Fibroblast of skin of abdomen (primary cell): ENCODE results near the gene PAQR4.

ENCODE experiments used
- DNase-seq: peaks from one replicate; pipeline ENCODE4 v3.0.0-alpha.2; 2013

The PAQR4 gene

DNA sequence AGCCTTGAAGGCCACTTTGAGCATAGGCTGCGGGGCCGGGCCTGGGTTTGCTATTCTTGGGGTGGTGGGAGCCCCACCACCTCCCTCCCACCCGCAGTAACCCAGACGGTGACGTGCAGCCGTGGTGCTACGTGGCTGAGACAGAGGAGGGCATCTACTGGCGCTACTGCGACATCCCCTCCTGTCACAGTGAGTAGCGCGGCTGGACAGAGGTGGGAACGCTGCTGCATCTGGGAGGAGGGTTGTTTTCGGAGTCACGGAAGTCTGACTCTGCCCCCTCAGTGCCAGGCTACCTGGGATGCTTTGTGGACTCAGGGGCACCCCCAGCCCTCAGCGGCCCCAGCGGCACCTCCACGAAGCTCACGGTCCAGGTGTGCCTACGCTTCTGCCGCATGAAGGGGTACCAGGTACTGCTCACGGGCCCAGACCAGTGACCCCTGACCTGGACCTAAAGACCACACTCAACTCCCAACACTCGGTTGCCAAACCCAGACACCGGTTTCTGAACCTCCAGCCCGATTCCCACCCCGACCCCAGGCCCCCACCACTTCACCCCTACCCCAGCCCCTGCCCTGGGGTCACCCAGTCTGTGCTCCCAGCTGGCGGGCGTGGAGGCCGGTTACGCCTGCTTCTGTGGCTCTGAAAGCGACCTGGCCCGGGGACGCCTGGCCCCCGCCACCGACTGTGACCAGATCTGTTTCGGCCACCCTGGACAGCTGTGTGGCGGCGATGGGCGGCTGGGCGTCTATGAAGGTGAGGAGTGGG, 2.9 kb upstream of the PAQR4 start:
- no peak for DNase-seq

DNA sequence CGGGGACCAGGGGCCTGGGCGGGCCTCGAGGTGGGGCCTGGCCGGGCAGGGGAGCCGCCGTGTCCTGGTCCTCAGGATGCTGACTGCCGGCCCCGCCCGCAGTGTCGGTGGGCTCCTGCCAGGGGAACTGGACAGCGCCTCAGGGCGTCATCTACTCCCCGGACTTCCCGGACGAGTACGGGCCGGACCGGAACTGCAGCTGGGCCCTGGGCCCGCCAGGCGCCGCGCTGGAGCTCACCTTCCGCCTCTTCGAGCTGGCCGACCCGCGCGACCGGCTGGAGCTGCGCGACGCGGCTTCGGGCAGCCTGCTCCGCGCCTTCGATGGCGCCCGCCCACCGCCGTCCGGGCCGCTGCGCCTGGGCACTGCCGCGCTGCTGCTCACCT, 2.3 kb upstream of the PAQR4 start:
- no peak for DNase-seq

DNA sequence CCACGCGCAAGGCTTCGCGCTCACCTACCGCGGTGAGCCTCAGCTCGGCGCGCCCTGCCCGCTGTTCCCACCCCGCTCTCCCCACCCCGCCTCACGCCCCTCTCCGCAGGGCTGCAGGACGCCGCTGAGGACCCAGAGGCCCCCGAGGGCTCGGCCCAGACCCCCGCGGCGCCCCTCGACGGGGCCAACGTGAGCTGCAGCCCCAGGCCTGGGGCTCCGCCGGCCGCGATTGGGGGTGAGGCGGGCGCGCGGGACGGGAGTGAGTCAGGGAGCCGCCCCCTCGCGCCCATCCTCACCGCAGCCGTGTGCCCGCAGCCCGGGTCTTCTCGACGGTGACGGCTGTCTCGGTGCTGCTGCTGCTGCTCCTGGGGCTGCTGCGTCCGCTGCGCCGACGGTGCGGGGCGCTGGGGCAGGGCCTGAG, 1.9 kb upstream of the PAQR4 start:
- no peak for DNase-seq

- DNase-seq: no peak
Observed at GRCh38 chr16:2967721-2968161, 1.4 kb upstream of the PAQR4 start.

GRCh38 chr16:2968368-2968737, 795 bp upstream of the PAQR4 start:
- DNase-seq: no peak

DNA sequence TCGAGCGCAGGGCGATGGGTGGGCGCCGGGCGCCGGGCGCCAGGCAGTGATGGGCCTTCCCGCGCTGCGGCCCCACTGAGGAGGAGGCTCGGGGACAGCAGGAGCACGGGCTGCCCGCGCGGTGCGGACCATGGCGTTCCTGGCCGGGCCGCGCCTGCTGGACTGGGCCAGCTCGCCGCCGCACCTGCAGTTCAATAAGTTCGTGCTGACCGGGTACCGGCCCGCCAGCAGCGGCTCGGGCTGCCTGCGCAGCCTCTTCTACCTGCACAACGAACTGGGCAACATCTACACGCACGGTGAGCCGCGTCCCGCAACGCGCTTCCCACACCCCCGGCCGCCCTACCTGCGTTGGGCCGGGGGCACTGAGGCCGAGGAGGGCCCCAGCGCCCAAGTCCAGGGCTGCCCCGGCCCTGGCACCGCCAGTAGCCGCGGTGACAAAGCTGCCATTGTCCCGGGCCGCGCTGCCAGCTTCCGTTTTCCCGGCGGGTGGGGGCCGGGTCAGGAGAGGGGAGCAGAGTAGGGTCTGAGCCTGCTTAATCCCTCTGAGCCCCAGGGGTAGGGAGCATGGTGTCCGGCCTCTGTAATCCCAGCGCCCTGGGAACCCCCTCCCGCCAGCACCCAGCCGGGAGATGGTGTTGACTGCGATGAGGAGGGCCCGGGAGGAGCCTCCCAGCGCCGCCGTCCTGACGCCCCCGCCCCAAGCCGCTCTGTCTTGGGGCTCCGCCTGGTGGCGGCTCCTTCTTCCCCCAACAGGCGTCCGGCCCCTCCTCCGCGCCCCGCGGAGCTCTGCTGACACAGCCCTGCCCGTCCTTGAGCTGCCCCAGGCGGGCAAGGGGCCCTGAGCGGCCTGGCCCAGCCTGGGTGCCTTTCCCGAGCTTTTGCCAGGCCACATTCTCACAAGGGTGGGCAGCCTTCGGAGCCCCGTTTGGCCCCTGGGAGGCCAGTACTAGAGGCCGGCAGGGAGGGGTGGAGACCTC, 685 bp downstream of the PAQR4 start:
- DNase-seq: peak; percentile 46

- DNase-seq: no peak
Observed at GRCh38 chr16:2970563-2970962, 1.4 kb downstream of the PAQR4 start.

GRCh38 chr16:2971134-2971984, 2.2 kb downstream of the PAQR4 start:
- no peak for DNase-seq

GRCh38 chr16:2971985-2972784, 3.0 kb downstream of the PAQR4 start:
- no peak for DNase-seq

- DNase-seq: no peak
Observed at GRCh38 chr16:2973093-2973492, 3.9 kb downstream of the PAQR4 start.

GRCh38 chr16:2973605-2974318, 4.6 kb downstream of the PAQR4 start:
- no peak for DNase-seq

DNA sequence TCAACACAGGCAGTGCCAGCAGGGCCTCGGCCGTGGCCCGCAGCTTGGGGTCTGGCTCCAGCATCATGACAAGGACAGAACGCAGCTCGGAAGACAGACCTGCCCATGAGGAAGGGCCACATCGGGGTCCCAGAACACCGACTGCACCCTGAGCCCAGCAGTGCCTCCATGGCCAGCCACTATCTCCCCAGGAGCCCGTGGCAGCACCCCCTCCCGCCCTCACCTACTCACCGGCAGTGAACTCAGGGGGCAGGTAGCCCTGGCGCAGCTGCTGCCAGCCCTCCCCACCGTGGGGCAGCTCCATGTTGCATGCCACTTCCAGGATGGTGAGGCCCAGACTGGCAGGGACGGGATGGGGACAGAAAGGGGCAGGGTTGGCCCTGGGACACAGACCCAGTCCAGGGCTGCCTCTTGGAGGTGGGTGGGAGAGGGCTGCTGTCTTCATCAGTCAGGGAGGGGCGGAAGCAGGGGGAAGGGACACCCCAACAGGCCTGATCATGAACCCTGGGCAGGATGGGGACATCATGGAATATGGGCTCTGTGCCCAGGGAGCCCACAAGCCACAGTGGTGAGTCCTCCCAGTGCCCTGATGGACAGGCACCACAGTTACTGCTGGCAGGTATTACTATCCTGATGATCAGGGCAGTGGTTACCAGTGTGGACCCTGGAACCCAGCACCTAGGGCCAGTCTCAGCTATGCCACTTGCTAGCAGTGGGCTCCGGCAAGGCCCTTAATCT, 5.3 kb downstream of the PAQR4 start:
- DNase-seq: no peak

GRCh38 chr16:2975161-2975795, 6.1 kb downstream of the PAQR4 start:
- no peak for DNase-seq

DNA sequence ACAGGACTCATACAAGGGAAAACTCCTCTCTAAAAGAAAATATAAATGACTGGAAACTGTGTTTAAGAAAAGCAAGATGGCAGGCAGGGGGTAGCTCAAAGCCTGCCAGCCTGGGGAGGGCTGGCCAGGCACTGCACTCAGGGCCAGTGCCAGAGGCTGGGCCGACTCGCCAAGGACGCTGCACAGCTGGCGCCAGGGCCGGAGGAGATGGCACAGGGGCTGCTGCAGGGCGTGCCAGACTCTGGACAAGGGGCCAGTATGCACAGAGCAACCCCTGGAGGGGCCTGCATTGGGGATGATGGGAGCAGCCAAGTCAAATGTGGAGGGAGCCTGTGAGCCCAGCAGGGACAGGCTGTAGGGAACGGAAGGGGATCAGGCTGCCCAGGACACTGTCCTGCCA, 7.1 kb downstream of the PAQR4 start:
- DNase-seq: no peak

DNA sequence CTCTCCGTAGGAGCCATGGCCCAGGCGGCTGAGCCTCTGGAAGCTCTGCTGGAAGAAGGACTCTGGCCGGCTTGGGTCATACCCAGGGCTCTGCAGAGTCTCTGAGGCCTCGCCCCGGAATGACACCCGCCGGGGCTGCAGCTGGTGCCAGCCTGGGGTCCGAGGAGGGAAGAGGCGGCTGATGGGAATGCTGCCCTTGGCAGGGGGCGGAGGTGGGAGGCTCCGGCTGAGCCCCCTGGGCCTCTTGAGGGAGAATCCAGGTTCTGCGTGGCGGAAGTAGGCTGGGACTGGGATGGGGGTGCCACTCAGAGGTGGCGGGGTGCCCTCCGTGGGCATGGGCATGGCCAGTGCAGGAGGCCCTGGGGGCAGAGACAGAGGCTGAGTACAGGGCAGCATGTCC, 7.5 kb downstream of the PAQR4 start:
- DNase-seq: no peak

DNA sequence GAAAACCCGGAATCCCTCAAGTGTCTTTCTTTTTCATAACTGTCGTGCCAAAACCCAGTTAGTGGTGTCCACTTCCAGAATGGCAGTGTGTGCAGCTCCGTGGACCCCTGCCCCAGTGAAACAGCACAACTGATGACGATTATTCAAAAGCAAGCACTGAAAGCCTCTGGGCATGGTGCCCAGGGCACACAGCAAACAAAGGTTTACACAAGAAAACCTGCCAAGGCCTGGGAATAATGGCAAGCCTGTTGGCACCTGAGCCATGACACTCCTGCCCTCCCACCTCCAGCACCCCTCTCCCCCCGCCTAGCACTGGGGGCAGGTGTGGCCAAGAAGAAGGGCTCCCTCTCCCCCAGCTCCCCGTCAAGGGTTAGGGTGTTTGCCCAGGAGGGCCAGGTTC, 8.3 kb downstream of the PAQR4 start:
- DNase-seq: no peak

DNA sequence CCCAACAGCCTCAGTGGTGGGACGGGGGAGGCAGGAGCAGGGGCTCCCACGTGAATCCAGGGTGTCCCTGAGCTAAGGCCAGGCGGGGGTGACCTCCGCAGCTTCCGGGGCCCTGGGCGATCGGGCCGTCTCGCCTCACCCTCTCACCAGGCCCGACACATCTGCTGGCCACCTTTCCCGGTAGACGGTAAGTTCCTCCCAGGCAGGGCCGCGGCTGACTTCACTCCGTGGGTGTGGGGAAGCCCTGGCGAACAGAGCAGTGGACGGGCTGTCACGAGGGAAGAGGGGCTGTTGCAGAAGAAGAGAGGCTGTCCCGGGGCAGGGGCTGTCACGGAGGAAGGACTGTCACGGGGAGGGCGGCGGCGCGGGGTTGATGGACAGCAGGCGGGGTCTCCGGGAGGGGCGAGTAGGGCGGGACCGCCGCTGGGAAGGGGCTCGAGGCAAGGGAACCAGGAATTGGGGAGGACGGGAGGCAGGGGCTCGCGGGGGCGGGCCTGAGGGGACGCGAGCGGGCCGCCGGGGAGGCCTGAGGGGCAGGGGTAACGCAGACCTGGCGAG, 10.6 kb downstream of the PAQR4 start:
- no peak for DNase-seq

DNA sequence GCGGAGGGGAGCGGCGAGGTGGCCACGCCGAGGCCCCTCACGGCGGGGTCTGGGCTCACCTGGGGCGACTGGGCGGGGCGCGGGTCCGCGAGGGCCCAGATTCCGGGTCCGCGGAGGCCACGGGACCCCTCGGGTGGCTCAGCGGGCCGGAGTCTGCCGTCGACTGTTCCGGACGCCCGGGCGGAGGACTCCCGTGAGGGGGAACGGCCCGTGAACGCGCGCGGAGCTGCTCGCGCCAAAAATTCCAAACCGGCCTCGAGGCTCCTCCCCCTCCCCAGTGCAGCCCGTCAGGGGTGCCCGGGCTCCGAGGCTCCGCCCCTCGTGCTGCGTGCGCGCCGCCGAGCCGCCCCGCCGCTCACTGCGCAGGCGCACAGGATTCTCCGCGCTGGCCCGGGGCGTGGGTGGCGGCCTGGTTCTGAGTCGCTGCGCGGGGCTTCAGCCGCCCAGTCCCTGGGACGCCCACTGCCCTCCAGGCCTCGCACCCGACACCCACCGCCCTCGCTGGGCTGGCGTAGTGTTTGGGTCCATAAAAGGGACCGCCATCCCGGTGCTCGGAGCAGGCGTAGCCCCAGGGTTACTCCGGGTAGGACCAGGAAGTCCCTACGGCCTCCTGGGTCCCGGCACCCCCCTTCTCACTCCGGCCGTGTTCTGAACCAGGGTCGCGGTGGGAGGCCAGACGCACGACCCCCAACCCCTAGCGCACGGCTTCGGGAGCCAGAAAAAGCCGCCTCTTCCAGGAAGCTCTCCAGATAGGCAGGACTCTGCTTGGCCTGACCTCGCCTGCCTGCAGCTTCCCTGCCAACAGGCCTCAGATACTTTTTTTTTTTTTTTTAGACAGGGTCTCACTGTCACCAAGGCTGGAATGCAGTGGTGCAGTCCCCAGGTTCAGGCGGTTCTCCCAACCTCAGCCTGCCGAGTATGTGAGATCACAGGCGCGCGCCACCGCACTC, 11.4 kb downstream of the PAQR4 start, which contains the start of gene PKMYT1:
Gene PKMYT1, minus strand, starts transcription at position 220 of the 950 bp plus-strand sequence. CDS start 789 bp downstream, outside the sequence.
- DNase-seq: peak; percentile 84
